SK-N-SH (cell line): ENCODE results near the gene NCAPH2.

ENCODE experiments used
- FOSL2 ChIP-seq: IDR thresholded peaks from 2 replicates; pipeline ENCODE4 v1.4.0; 2012; ENCODE audit warnings: low read depth, mild to moderate bottlenecking, moderate library complexity, borderline replicate concordance
- FOXJ3 ChIP-seq: sonication (generic); formaldehyde crosslinking; IDR thresholded peaks from 2 replicates; pipeline ENCODE4 v1.5.1; 2020; ENCODE audit warnings: mild to moderate bottlenecking, missing genetic modification reagents
- JUND ChIP-seq: IDR thresholded peaks from 2 replicates; pipeline ENCODE4 v1.4.0; 2012
- NFIC ChIP-seq: IDR thresholded peaks from 2 replicates; pipeline ENCODE4 v1.4.0; 2012; ENCODE audit warnings: borderline replicate concordance
- POLR2AphosphoS5 ChIP-seq: IDR thresholded peaks from 2 replicates; pipeline ENCODE4 v1.6.1; 2012; ENCODE audit warnings: low read depth, low read length
- SIN3A ChIP-seq: IDR thresholded peaks from 2 replicates; pipeline ENCODE4 v1.6.1; 2012; ENCODE audit warnings: low read depth, mild to moderate bottlenecking, low read length, moderate library complexity, borderline replicate concordance
- SMC3 ChIP-seq: IDR thresholded peaks from 2 replicates; pipeline ENCODE4 v1.6.1; 2012; ENCODE audit warnings: low read depth, low read length, improper control_type of control experiment
- YY1 ChIP-seq: IDR thresholded peaks from 2 replicates; pipeline ENCODE4 v1.4.0; 2012; ENCODE audit warnings: low read depth, mild to moderate bottlenecking
- TF ChIP-seq, protein P1 (sequence below): fragments of 200-600 bp; sonication (generic); IDR thresholded peaks from 2 replicates; pipeline ENCODE4 v1.6.1; 2017; ENCODE audit warnings: antibody characterized with exemption, mild to moderate bottlenecking, moderate library complexity
- TF ChIP-seq, protein P2 (sequence below): fragments of 150-350 bp; IDR thresholded peaks from 2 replicates; pipeline ENCODE4 v1.6.1; 2017; ENCODE audit warnings: antibody characterized with exemption, low read length, low read depth, borderline replicate concordance
- TF ChIP-seq, protein P3 (sequence below): IDR thresholded peaks from 2 replicates; pipeline ENCODE4 v1.4.0; 2012; ENCODE audit warnings: low read depth

DNA sequence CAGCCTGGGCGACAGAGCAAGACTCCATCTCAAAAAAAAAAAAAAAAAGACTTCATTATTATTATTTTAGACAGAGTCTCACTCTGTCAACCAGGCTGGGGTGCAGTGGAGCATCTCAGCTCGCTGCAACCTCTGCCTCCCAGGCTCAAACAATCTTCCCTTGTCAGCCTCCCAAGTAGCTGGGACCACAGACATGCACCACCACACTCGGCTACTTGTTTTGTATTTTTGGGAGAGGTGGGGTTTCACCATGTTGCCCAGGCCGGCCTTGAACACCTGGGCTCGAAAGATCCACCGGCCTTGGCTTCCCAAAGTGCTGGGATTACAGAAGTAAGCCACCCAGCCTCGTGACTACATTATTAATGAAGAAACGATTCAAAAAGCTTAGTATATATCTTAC lies 27.1 kb downstream of the NCAPH2 start:
- TF ChIP-seq FOXJ3 (CRISPR knock-in tag) (no peak), JUND (no peak), YY1 (no peak), POLR2AphosphoS5 (no peak), SIN3A (no peak), FOSL2 (no peak), NFIC (no peak), SMC3 (no peak)
- TF ChIP-seq, protein P1, sequence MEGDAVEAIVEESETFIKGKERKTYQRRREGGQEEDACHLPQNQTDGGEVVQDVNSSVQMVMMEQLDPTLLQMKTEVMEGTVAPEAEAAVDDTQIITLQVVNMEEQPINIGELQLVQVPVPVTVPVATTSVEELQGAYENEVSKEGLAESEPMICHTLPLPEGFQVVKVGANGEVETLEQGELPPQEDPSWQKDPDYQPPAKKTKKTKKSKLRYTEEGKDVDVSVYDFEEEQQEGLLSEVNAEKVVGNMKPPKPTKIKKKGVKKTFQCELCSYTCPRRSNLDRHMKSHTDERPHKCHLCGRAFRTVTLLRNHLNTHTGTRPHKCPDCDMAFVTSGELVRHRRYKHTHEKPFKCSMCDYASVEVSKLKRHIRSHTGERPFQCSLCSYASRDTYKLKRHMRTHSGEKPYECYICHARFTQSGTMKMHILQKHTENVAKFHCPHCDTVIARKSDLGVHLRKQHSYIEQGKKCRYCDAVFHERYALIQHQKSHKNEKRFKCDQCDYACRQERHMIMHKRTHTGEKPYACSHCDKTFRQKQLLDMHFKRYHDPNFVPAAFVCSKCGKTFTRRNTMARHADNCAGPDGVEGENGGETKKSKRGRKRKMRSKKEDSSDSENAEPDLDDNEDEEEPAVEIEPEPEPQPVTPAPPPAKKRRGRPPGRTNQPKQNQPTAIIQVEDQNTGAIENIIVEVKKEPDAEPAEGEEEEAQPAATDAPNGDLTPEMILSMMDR: no peak
- TF ChIP-seq, protein P2, sequence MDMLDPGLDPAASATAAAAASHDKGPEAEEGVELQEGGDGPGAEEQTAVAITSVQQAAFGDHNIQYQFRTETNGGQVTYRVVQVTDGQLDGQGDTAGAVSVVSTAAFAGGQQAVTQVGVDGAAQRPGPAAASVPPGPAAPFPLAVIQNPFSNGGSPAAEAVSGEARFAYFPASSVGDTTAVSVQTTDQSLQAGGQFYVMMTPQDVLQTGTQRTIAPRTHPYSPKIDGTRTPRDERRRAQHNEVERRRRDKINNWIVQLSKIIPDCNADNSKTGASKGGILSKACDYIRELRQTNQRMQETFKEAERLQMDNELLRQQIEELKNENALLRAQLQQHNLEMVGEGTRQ: no peak
- TF ChIP-seq, protein P3, sequence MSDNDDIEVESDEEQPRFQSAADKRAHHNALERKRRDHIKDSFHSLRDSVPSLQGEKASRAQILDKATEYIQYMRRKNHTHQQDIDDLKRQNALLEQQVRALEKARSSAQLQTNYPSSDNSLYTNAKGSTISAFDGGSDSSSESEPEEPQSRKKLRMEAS: no peak
